ENCODE results near the gene SERF2.
"Not testable (repeated sequence)": the region's sequence is repeated elsewhere in the genome, so short reads cannot be mapped to it uniquely, and the experiment has no call there.

SERF2 gene

GRCh38 chr15:43826508-43827341 is 34.6 kb downstream of the SERF2 start, which contains the start of gene WDR76:
TSS of gene WDR76 (plus strand) at chr15:43827002. CDS start at chr15:43827033, 31 bp downstream.
- Histone ChIP-seq H3K9me2 (replicated peaks; ENCODE audit: insufficient read depth, low read length) (no peaks in the 10 kb centered on the region), H3K4me3 (ENCODE audit: insufficient read depth, low read length, poor library complexity, severe bottlenecking) (peak within 1 kb of the TSS; percentile 81), H3K9ac (ENCODE audit: low read length) (peak within 1 kb of the TSS; percentile 92), H3K36me3 (ENCODE audit: low read length) (peaks cover 18% of the 10 kb centered on the region), H3F3A (ENCODE audit: insufficient read depth) (peaks cover 37% of the 10 kb centered on the region), H3K9me3 (ENCODE audit: insufficient read depth, low read length) (no peaks in the 10 kb centered on the region), H2AFZ (ENCODE audit: low read depth, low read length, severe bottlenecking) (no peak within 1 kb of the TSS), H4K20me1 (ENCODE audit: low read depth, low read length) (no peaks in the 10 kb centered on the region), H3K79me2 (ENCODE audit: insufficient read depth, low read length) (peaks cover 85% of the 10 kb centered on the region), H3K27ac (ENCODE audit: low read depth, low read length) (peak within 1 kb of the TSS; percentile 93), H3K4me2 (ENCODE audit: low read depth, low read length, poor library complexity, severe bottlenecking) (peak within 1 kb of the TSS; percentile 100), H3K27me3 (ENCODE audit: low read length) (no peaks in the 10 kb centered on the region)
- TF ChIP-seq CTCF (IDR thresholded peaks at IDR 0.05; ENCODE audit: insufficient read depth, low read length, poor library complexity, severe bottlenecking) (no peak), EZH2phosphoT487 (conservative IDR thresholded peaks at IDR 0.05; ENCODE audit: low read length) (no peak)

- Histone ChIP-seq H3K9me2 (replicated peaks; ENCODE audit: insufficient read depth, low read length) (no peaks in the 10 kb centered on the region), H3K4me3 (ENCODE audit: insufficient read depth, low read length, poor library complexity, severe bottlenecking) (peak overlapping the region; percentile 81), H3K4me2 (ENCODE audit: low read depth, low read length, poor library complexity, severe bottlenecking) (peak overlapping the region; percentile 100), H3K79me2 (ENCODE audit: insufficient read depth, low read length) (peaks cover 86% of the 10 kb centered on the region), H3F3A (ENCODE audit: insufficient read depth) (peaks cover 45% of the 10 kb centered on the region), H4K20me1 (ENCODE audit: low read depth, low read length) (peaks cover 12% of the 10 kb centered on the region; the same call in 1 of the 2 replicates), H3K9me3 (ENCODE audit: insufficient read depth, low read length) (no peaks in the 10 kb centered on the region), H2AFZ (ENCODE audit: low read depth, low read length, severe bottlenecking) (no peak overlapping the region), H3K36me3 (ENCODE audit: low read length) (peaks cover 24% of the 10 kb centered on the region), H3K9ac (ENCODE audit: low read length) (peak overlapping the region; percentile 92), H3K27me3 (ENCODE audit: low read length) (no peaks in the 10 kb centered on the region), H3K27ac (ENCODE audit: low read depth, low read length) (peak overlapping the region; percentile 93)
- TF ChIP-seq CTCF (IDR thresholded peaks at IDR 0.05; ENCODE audit: insufficient read depth, low read length, poor library complexity, severe bottlenecking) (no peak), EZH2phosphoT487 (conservative IDR thresholded peaks at IDR 0.05; ENCODE audit: low read length) (no peak)
These were observed 36.0 kb downstream of the SERF2 start for GRCh38 chr15:43828061-43828657.

GRCh38 chr15:43829951-43830540 is 37.9 kb downstream of the SERF2 start:
- Histone ChIP-seq H3K79me2 (ENCODE audit: insufficient read depth, low read length) (peaks cover 91% of the 10 kb centered on the region), H3K4me2 (ENCODE audit: low read depth, low read length, poor library complexity, severe bottlenecking) (peak overlapping the region; percentile 100), H3K9ac (ENCODE audit: low read length) (peak overlapping the region; percentile 92)

GRCh38 chr15:43830691-43831275 is 38.7 kb downstream of the SERF2 start:
- H3K9me2 ChIP-seq (replicated peaks; ENCODE audit: insufficient read depth, low read length); H3K27me3 ChIP-seq (ENCODE audit: low read length); H2AFZ ChIP-seq (ENCODE audit: low read depth, low read length, severe bottlenecking); H3K9me3 ChIP-seq (ENCODE audit: insufficient read depth, low read length): not testable (repeated sequence)
- Histone ChIP-seq H3K9ac (ENCODE audit: low read length) (peak overlapping the region; percentile 92), H4K20me1 (ENCODE audit: low read depth, low read length) (peaks cover 16% of the 10 kb centered on the region; the same call in 1 of the 2 replicates), H3K79me2 (ENCODE audit: insufficient read depth, low read length) (peaks cover 97% of the 10 kb centered on the region), H3F3A (ENCODE audit: insufficient read depth) (peaks cover 38% of the 10 kb centered on the region), H3K4me2 (ENCODE audit: low read depth, low read length, poor library complexity, severe bottlenecking) (peak overlapping the region; percentile 100), H3K4me3 (ENCODE audit: insufficient read depth, low read length, poor library complexity, severe bottlenecking) (peak overlapping the region; percentile 81), H3K27ac (ENCODE audit: low read depth, low read length) (peak overlapping the region; percentile 93), H3K36me3 (ENCODE audit: low read length) (peaks cover 37% of the 10 kb centered on the region)

More at GRCh38 chr15:43829951-43830540, 37.9 kb downstream of the SERF2 start:
- Histone ChIP-seq H3F3A (ENCODE audit: insufficient read depth) (peaks cover 45% of the 10 kb centered on the region), H3K4me3 (ENCODE audit: insufficient read depth, low read length, poor library complexity, severe bottlenecking) (peak overlapping the region; percentile 81), H3K27ac (ENCODE audit: low read depth, low read length) (peak overlapping the region; percentile 93), H4K20me1 (ENCODE audit: low read depth, low read length) (peaks cover 16% of the 10 kb centered on the region; the same call in 1 of the 2 replicates), H3K36me3 (ENCODE audit: low read length) (peaks cover 36% of the 10 kb centered on the region)
- not testable (repeated sequence) for H3K27me3 ChIP-seq (ENCODE audit: low read length); H3K9me3 ChIP-seq (ENCODE audit: insufficient read depth, low read length); H3K9me2 ChIP-seq (replicated peaks; ENCODE audit: insufficient read depth, low read length); H2AFZ ChIP-seq (ENCODE audit: low read depth, low read length, severe bottlenecking)

GRCh38 chr15:43831519-43832052 is 39.5 kb downstream of the SERF2 start:
- peak overlapping the region; percentile 93 for H3K27ac ChIP-seq (ENCODE audit: low read depth, low read length)
- H2AFZ ChIP-seq (ENCODE audit: low read depth, low read length, severe bottlenecking); H3K9me3 ChIP-seq (ENCODE audit: insufficient read depth, low read length); H3K9me2 ChIP-seq (replicated peaks; ENCODE audit: insufficient read depth, low read length); H3K27me3 ChIP-seq (ENCODE audit: low read length): not testable (repeated sequence)
- peaks cover 21% of the 10 kb centered on the region; the same call in 1 of the 2 replicates for H4K20me1 ChIP-seq (ENCODE audit: low read depth, low read length)
- peak overlapping the region; percentile 92 for H3K9ac ChIP-seq (ENCODE audit: low read length)
- H3F3A ChIP-seq (ENCODE audit: insufficient read depth): peaks cover 41% of the 10 kb centered on the region
- peak overlapping the region; percentile 100 for H3K4me2 ChIP-seq (ENCODE audit: low read depth, low read length, poor library complexity, severe bottlenecking)
- H3K4me3 ChIP-seq (ENCODE audit: insufficient read depth, low read length, poor library complexity, severe bottlenecking): peak overlapping the region; percentile 81
- peaks cover 45% of the 10 kb centered on the region for H3K36me3 ChIP-seq (ENCODE audit: low read length)
- peaks cover 98% of the 10 kb centered on the region for H3K79me2 ChIP-seq (ENCODE audit: insufficient read depth, low read length)

All from SU-DHL-6 (cell line).